Measurements from ENCODE around the gene MEST. TPM values are rescaled to one million over a fixed set of nuclear protein-coding genes. Genes with fewer than 3 reads are reported as not detected.

Gene MEST
- total RNA-seq, 1 donor from 2014 or later, result 446 TPM

- peaks cover 0 to 3% (median 0%) of the 10 kb centered on the region in 3 donors for H3K27me3 ChIP-seq (ENCODE audit: control insufficient read depth in 3 of 3, insufficient read depth in 3 of 3, low read length in 3 of 3)
- H3K27ac ChIP-seq (ENCODE audit: low read depth, low read length), result no peak overlapping the region
- no peak overlapping the region for H3K9ac ChIP-seq (ENCODE audit: low read depth in 1 of 3, low read length in 3 of 3)
- H3K4me1 ChIP-seq (ENCODE audit: control insufficient read depth in 3 of 3, insufficient read depth in 3 of 3, low read length in 3 of 3), result no peaks in the 10 kb centered on the region
- peaks cover 0 to 4% (median 0%) of the 10 kb centered on the region in 3 donors for H3K9me3 ChIP-seq (ENCODE audit: control insufficient read depth in 3 of 3, low read length in 3 of 3)
- no peaks in the 10 kb centered on the region for H3K36me3 ChIP-seq (ENCODE audit: control insufficient read depth in 3 of 3, insufficient read depth in 3 of 3, low read length in 3 of 3)
- no peak overlapping the region for H3K4me3 ChIP-seq (ENCODE audit: low read length in 3 of 3)
Measured at GRCh38 chr7:130463553-130464434, 28.1 kb upstream of the MEST start.

GRCh38 chr7:130468612-130469011 lies 23.3 kb upstream of the MEST start:
- H3K4me1 ChIP-seq (ENCODE audit: control insufficient read depth in 3 of 3, insufficient read depth in 3 of 3, low read length in 3 of 3), result no peaks in the 10 kb centered on the region
- H3K36me3 ChIP-seq (ENCODE audit: control insufficient read depth in 3 of 3, insufficient read depth in 3 of 3, low read length in 3 of 3), result no peaks in the 10 kb centered on the region
- H3K9me3 ChIP-seq (ENCODE audit: control insufficient read depth in 3 of 3, low read length in 3 of 3), result no peaks in the 10 kb centered on the region
- peaks cover 0 to 3% (median 0%) of the 10 kb centered on the region in 3 donors for H3K27me3 ChIP-seq (ENCODE audit: control insufficient read depth in 3 of 3, insufficient read depth in 3 of 3, low read length in 3 of 3)
- H3K27ac ChIP-seq (ENCODE audit: low read depth, low read length), result no peak overlapping the region
- H3K9ac ChIP-seq (ENCODE audit: low read depth in 1 of 3, low read length in 3 of 3), result no peak overlapping the region
- no peak overlapping the region for H3K4me3 ChIP-seq (ENCODE audit: low read length in 3 of 3)

GRCh38 chr7:130471974-130472373 lies 19.9 kb upstream of the MEST start:
- Histone ChIP-seq H3K27ac (ENCODE audit: low read depth, low read length) (no peak overlapping the region), H3K9me3 (ENCODE audit: control insufficient read depth in 3 of 3, low read length in 3 of 3) (no peaks in the 10 kb centered on the region), H3K4me1 (ENCODE audit: control insufficient read depth in 3 of 3, insufficient read depth in 3 of 3, low read length in 3 of 3) (no peaks in the 10 kb centered on the region), H3K27me3 (ENCODE audit: control insufficient read depth in 3 of 3, insufficient read depth in 3 of 3, low read length in 3 of 3) (peaks cover 0 to 3% (median 0%) of the 10 kb centered on the region in 3 donors), H3K9ac (ENCODE audit: low read depth in 1 of 3, low read length in 3 of 3) (no peak overlapping the region), H3K36me3 (ENCODE audit: control insufficient read depth in 3 of 3, insufficient read depth in 3 of 3, low read length in 3 of 3) (no peaks in the 10 kb centered on the region), H3K4me3 (ENCODE audit: low read length in 3 of 3) (no peak overlapping the region)

GRCh38 chr7:130473289-130473688 lies 18.6 kb upstream of the MEST start:
- Histone ChIP-seq H3K27ac (ENCODE audit: low read depth, low read length) (no peak overlapping the region), H3K4me1 (ENCODE audit: control insufficient read depth in 3 of 3, insufficient read depth in 3 of 3, low read length in 3 of 3) (no peaks in the 10 kb centered on the region), H3K9me3 (ENCODE audit: control insufficient read depth in 3 of 3, low read length in 3 of 3) (peaks cover 0 to 2% (median 0%) of the 10 kb centered on the region in 3 donors), H3K4me3 (ENCODE audit: low read length in 3 of 3) (no peak overlapping the region), H3K36me3 (ENCODE audit: control insufficient read depth in 3 of 3, insufficient read depth in 3 of 3, low read length in 3 of 3) (no peaks in the 10 kb centered on the region), H3K9ac (ENCODE audit: low read depth in 1 of 3, low read length in 3 of 3) (no peak overlapping the region), H3K27me3 (ENCODE audit: control insufficient read depth in 3 of 3, insufficient read depth in 3 of 3, low read length in 3 of 3) (peaks cover 0 to 2% (median 0%) of the 10 kb centered on the region in 3 donors)

GRCh38 chr7:130473876-130474275 lies 18.0 kb upstream of the MEST start:
- H3K9me3 ChIP-seq (ENCODE audit: control insufficient read depth in 3 of 3, low read length in 3 of 3), result peaks cover 0 to 2% (median 0%) of the 10 kb centered on the region in 3 donors
- no peak overlapping the region for H3K9ac ChIP-seq (ENCODE audit: low read depth in 1 of 3, low read length in 3 of 3)
- H3K27me3 ChIP-seq (ENCODE audit: control insufficient read depth in 3 of 3, insufficient read depth in 3 of 3, low read length in 3 of 3), result no peaks in the 10 kb centered on the region
- no peak overlapping the region for H3K4me3 ChIP-seq (ENCODE audit: low read length in 3 of 3)
- no peaks in the 10 kb centered on the region for H3K4me1 ChIP-seq (ENCODE audit: control insufficient read depth in 3 of 3, insufficient read depth in 3 of 3, low read length in 3 of 3)
- H3K27ac ChIP-seq (ENCODE audit: low read depth, low read length), result no peak overlapping the region
- H3K36me3 ChIP-seq (ENCODE audit: control insufficient read depth in 3 of 3, insufficient read depth in 3 of 3, low read length in 3 of 3), result no peaks in the 10 kb centered on the region

- Histone ChIP-seq H3K4me1 (ENCODE audit: control insufficient read depth in 3 of 3, insufficient read depth in 3 of 3, low read length in 3 of 3) (no peaks in the 10 kb centered on the region), H3K27me3 (ENCODE audit: control insufficient read depth in 3 of 3, insufficient read depth in 3 of 3, low read length in 3 of 3) (no peaks in the 10 kb centered on the region), H3K9me3 (ENCODE audit: control insufficient read depth in 3 of 3, low read length in 3 of 3) (peaks cover 0 to 2% (median 0%) of the 10 kb centered on the region in 3 donors), H3K27ac (ENCODE audit: low read depth, low read length) (no peak overlapping the region), H3K36me3 (ENCODE audit: control insufficient read depth in 3 of 3, insufficient read depth in 3 of 3, low read length in 3 of 3) (no peaks in the 10 kb centered on the region), H3K9ac (ENCODE audit: low read depth in 1 of 3, low read length in 3 of 3) (no peak overlapping the region), H3K4me3 (ENCODE audit: low read length in 3 of 3) (no peak overlapping the region)
Measured at GRCh38 chr7:130475776-130476175, 16.1 kb upstream of the MEST start.

- no peak overlapping the region for H3K4me3 ChIP-seq (ENCODE audit: low read length in 3 of 3)
- H3K9me3 ChIP-seq (ENCODE audit: control insufficient read depth in 3 of 3, low read length in 3 of 3), result peaks cover 0 to 2% (median 0%) of the 10 kb centered on the region in 3 donors
- H3K4me1 ChIP-seq (ENCODE audit: control insufficient read depth in 3 of 3, insufficient read depth in 3 of 3, low read length in 3 of 3), result no peaks in the 10 kb centered on the region
- H3K9ac ChIP-seq (ENCODE audit: low read depth in 1 of 3, low read length in 3 of 3), result no peak overlapping the region
- H3K27ac ChIP-seq (ENCODE audit: low read depth, low read length), result no peak overlapping the region
- no peaks in the 10 kb centered on the region for H3K36me3 ChIP-seq (ENCODE audit: control insufficient read depth in 3 of 3, insufficient read depth in 3 of 3, low read length in 3 of 3)
- H3K27me3 ChIP-seq (ENCODE audit: control insufficient read depth in 3 of 3, insufficient read depth in 3 of 3, low read length in 3 of 3), result no peaks in the 10 kb centered on the region
Measured at GRCh38 chr7:130476297-130477150, 15.4 kb upstream of the MEST start.

- H3K36me3 ChIP-seq (ENCODE audit: control insufficient read depth in 3 of 3, insufficient read depth in 3 of 3, low read length in 3 of 3), result no peaks in the 10 kb centered on the region
Measured at GRCh38 chr7:130478991-130479390, 12.9 kb upstream of the MEST start.

GRCh38 chr7:130479716-130480400 lies 12.0 kb upstream of the MEST start:
- H3K27me3 ChIP-seq (ENCODE audit: control insufficient read depth in 3 of 3, insufficient read depth in 3 of 3, low read length in 3 of 3), result peaks cover 0 to 8% (median 1%) of the 10 kb centered on the region in 3 donors
- H3K4me1 ChIP-seq (ENCODE audit: control insufficient read depth in 3 of 3, insufficient read depth in 3 of 3, low read length in 3 of 3), result no peaks in the 10 kb centered on the region
- no peak overlapping the region for H3K9ac ChIP-seq (ENCODE audit: low read depth in 1 of 3, low read length in 3 of 3)
- no peak overlapping the region for H3K4me3 ChIP-seq (ENCODE audit: low read length in 3 of 3)
- H3K9me3 ChIP-seq (ENCODE audit: control insufficient read depth in 3 of 3, low read length in 3 of 3), result peaks cover 0 to 2% (median 0%) of the 10 kb centered on the region in 3 donors
- H3K36me3 ChIP-seq (ENCODE audit: control insufficient read depth in 3 of 3, insufficient read depth in 3 of 3, low read length in 3 of 3), result no peaks in the 10 kb centered on the region
- no peak overlapping the region for H3K27ac ChIP-seq (ENCODE audit: low read depth, low read length)

More at GRCh38 chr7:130478991-130479390, 12.9 kb upstream of the MEST start:
- H3K4me3 ChIP-seq (ENCODE audit: low read length in 3 of 3), result no peak overlapping the region
- no peak overlapping the region for H3K27ac ChIP-seq (ENCODE audit: low read depth, low read length)
- peaks cover 0 to 5% (median 0%) of the 10 kb centered on the region in 3 donors for H3K27me3 ChIP-seq (ENCODE audit: control insufficient read depth in 3 of 3, insufficient read depth in 3 of 3, low read length in 3 of 3)
- H3K9ac ChIP-seq (ENCODE audit: low read depth in 1 of 3, low read length in 3 of 3), result no peak overlapping the region
- peaks cover 0 to 2% (median 0%) of the 10 kb centered on the region in 3 donors for H3K9me3 ChIP-seq (ENCODE audit: control insufficient read depth in 3 of 3, low read length in 3 of 3)
- H3K4me1 ChIP-seq (ENCODE audit: control insufficient read depth in 3 of 3, insufficient read depth in 3 of 3, low read length in 3 of 3), result no peaks in the 10 kb centered on the region

All from skeletal muscle tissue (tissue), 4 donors.